Aorta (tissue), 5 donors: Measurements from ENCODE around the gene RANBP9. TPM values are rescaled to one million over a fixed set of nuclear protein-coding genes. Genes with fewer than 3 reads are reported as not detected.

ENCODE experiments used
- ATAC-seq: fragments of 200-7000 bp; cut with Tn5 transposase; one replicate; pipeline ENCODE4 v1.9.1; 2022; ENCODE audit warnings: moderate library complexity; ENCODE audit not compliant: low FRiP score
- DNase-seq, 2 donors: peaks; one replicate each; pipeline ENCODE4 v3.0.0-alpha.2; 2020
- H3K27ac ChIP-seq, 2 donors: one replicate each; pipeline ENCODE4 v1.5.1; 2013; ENCODE audit warnings: low read length in 2 of 2, mild to moderate bottlenecking in 2 of 2, moderate library complexity in 2 of 2, control low read depth in 1 of 2, inconsistent platforms in 1 of 2, low read depth in 1 of 2
- H3K27me3 ChIP-seq, 2 donors: one replicate each; pipeline ENCODE4 v1.6.1; 2013; ENCODE audit warnings: control low read depth in 1 of 2, low read length in 1 of 2, mild to moderate bottlenecking in 1 of 2, moderate library complexity in 1 of 2; ENCODE audit not compliant: insufficient read depth in 2 of 2, control insufficient read depth in 1 of 2
- H3K36me3 ChIP-seq, 2 donors: one replicate each; pipeline ENCODE4 v1.6.1; 2013; ENCODE audit warnings: control low read depth in 1 of 2, low read length in 1 of 2, mild to moderate bottlenecking in 1 of 2; ENCODE audit not compliant: insufficient read depth in 2 of 2, control insufficient read depth in 1 of 2
- H3K4me1 ChIP-seq, 2 donors: one replicate each; pipeline ENCODE4 v1.6.1; 2013; ENCODE audit warnings: low read length in 2 of 2, control low read depth in 1 of 2, mild to moderate bottlenecking in 1 of 2, moderate library complexity in 1 of 2; ENCODE audit not compliant: insufficient read depth in 2 of 2, control insufficient read depth in 1 of 2
- H3K4me3 ChIP-seq, 2 donors: one replicate each; pipeline ENCODE4 v1.5.1; 2013; ENCODE audit warnings: low read length in 2 of 2, control low read depth in 1 of 2, mild to moderate bottlenecking in 1 of 2
- H3K9me3 ChIP-seq: one replicate; pipeline ENCODE4 v1.6.1; 2013; ENCODE audit warnings: mild to moderate bottlenecking, low read length; ENCODE audit not compliant: control insufficient read depth
- WGBS, 2 donors: extraction: QIAGEN DNeasy Blood & Tissue Kit; methylation state at CpG; one replicate each; pipeline ENCODE4 v1.1.7; 2013; 5-methylcytosine and 5-hydroxymethylcytosine counted together
- intact Hi-C, 2 donors: fragments of 100-400 bp; cut with DNase I; formaldehyde crosslinking; loops; one replicate each; pipeline versions ENCODE4 v1.14.2 to v1.15.0; 2022
- polyA plus RNA-seq, 2 donors: library from polyadenylated mRNA; stranded (reverse); fragments of 200-250 nt; gene quantifications; one replicate each; pipeline ENCODE4 v1.2.3, GENCODE V29; 2013
- total RNA-seq, 2 donors: library from RNA; stranded (reverse); fragmentation: NEBNext Ultra II Directional; extraction: Animal tissue kit (Norgen Biotek cat#: 25700); gene quantifications; one replicate each; pipeline ENCODE4 v1.2.1, GENCODE V29; 2021
- donor health status: healthy with polysubstance abuse.
- donor health status: Bipolar disorder and iron deficiency.
- donor health status: DM: no; HTN: no; CAD: no.
- donor health status: DM: no; HTN: no; CAD: no.
- donor health status: DM: yes; HTN: yes; CAD: no.

RANBP9 gene
- total and polyA plus RNA-seq, 4 donors, result 29.2 to 64.5 (median 42.1) TPM

DNA sequence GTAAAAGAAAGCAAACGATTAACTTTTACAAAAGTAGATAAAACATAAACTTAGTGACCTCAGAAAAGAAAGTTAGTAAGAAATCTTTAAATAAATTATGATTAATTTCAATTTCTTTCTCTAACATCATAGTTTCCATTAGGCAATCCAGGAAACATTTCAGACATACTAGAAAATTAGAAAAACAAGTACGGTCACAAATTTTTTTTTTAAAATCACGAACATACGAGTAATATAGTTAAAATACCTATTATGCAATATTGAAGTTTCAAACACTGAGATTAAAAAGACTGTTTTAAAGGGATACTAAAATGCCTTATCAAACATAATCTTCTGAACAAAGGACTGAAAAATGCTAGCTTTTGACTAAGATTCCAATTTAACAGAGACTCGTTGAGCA, 70.3 kb downstream of the RANBP9 start:
- 5 to 7% methylated on average over 5 of the region's 5 CpGs for WGBS, 2 donors
- DNase-seq, result no peak
- intact Hi-C loops, result loop anchor here in 1 of 2 donors (10.0 kb wide), 1 partner anchor 53 kb away; no protein-coding TSS in a partner anchor
- Histone ChIP-seq H3K4me3 (no peak overlapping the region), H3K27ac (peak overlapping the region in 1 of 2 donors; percentile 76), H3K27me3 (no peaks in the 10 kb centered on the region), H3K9me3 (no peaks in the 10 kb centered on the region), H3K36me3 (no peaks in the 10 kb centered on the region), H3K4me1 (no peaks in the 10 kb centered on the region)
- ATAC-seq, result peak; percentile 48

GRCh38 chr6:13638626-13639025, 73.0 kb downstream of the RANBP9 start:
- DNase-seq, result no peak
- Histone ChIP-seq H3K27ac (no peak overlapping the region), H3K4me1 (no peaks in the 10 kb centered on the region), H3K9me3 (no peaks in the 10 kb centered on the region), H3K36me3 (no peaks in the 10 kb centered on the region), H3K27me3 (no peaks in the 10 kb centered on the region), H3K4me3 (no peak overlapping the region)
- intact Hi-C loops, result no loop called here
- no peak for ATAC-seq
- WGBS, 2 donors, result 86 to 89% methylated on average over 4 of the region's 4 CpGs

DNA sequence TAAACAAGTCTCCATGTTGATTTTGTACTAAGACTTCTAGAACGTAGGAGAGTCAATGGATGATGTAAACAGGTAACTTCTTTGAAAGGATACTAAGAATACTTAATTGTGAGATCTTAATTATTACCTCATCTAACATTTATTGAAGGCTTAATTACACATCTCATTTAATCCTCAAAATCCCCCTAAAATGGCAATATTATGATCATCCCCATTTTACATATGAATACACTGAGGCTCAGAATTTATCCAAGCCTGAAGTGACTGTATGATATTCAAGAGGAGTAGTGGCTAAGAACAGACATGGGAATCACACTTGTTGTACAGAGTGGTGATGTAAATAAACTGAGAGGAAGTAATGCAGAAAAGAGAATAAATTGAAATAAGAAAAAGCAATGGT, 73.6 kb downstream of the RANBP9 start:
- H3K4me3 ChIP-seq, result no peak overlapping the region
- no peak for DNase-seq
- 82 to 94% methylated on average over 1 of the region's 1 CpG for WGBS, 2 donors
- H3K27ac ChIP-seq, result no peak overlapping the region
- no peaks in the 10 kb centered on the region for H3K36me3 ChIP-seq
- intact Hi-C loops, result no loop called here
- no peaks in the 10 kb centered on the region for H3K4me1 ChIP-seq
- ATAC-seq, result no peak
- no peaks in the 10 kb centered on the region for H3K27me3 ChIP-seq
- no peaks in the 10 kb centered on the region for H3K9me3 ChIP-seq

- Histone ChIP-seq H3K9me3 (no peaks in the 10 kb centered on the region), H3K36me3 (no peaks in the 10 kb centered on the region), H3K27me3 (no peaks in the 10 kb centered on the region), H3K27ac (no peak overlapping the region), H3K4me3 (no peak overlapping the region), H3K4me1 (no peaks in the 10 kb centered on the region)
- intact Hi-C loops, result no loop called here
- ATAC-seq (no peak), DNase-seq (no peak)
- 89 to 92% methylated on average over 4 of the region's 4 CpGs for WGBS, 2 donors
Measured at GRCh38 chr6:13635948-13636658, 75.5 kb downstream of the RANBP9 start.

GRCh38 chr6:13633343-13633742, 78.3 kb downstream of the RANBP9 start:
- 95 to 98% methylated on average over 2 of the region's 2 CpGs for WGBS, 2 donors
- no peak overlapping the region for H3K27ac ChIP-seq
- no peak for DNase-seq
- H3K27me3 ChIP-seq, result no peaks in the 10 kb centered on the region
- no peaks in the 10 kb centered on the region for H3K36me3 ChIP-seq
- H3K9me3 ChIP-seq, result no peaks in the 10 kb centered on the region
- H3K4me1 ChIP-seq, result peaks cover 0 to 3% of the 10 kb centered on the region in 2 donors
- intact Hi-C loops, result loop anchor here in 1 of 2 donors (5.0 kb wide), 1 partner anchor 79 kb away; the partner anchor contains the start of gene RANBP9
- H3K4me3 ChIP-seq, result no peak overlapping the region
- ATAC-seq, result no peak

- no peak for ATAC-seq
- no peak overlapping the region for H3K27ac ChIP-seq
- 88 to 93% methylated on average over 1 of the region's 1 CpG for WGBS, 2 donors
- peaks cover 0 to 3% of the 10 kb centered on the region in 2 donors for H3K4me1 ChIP-seq
- no peak for DNase-seq
- intact Hi-C loops, result loop anchor here in 1 of 2 donors (5.0 kb wide), 1 partner anchor 82 kb away; the partner anchor contains the start of gene RANBP9
- H3K27me3 ChIP-seq, result no peaks in the 10 kb centered on the region
- peaks cover 0 to under 1% of the 10 kb centered on the region in 2 donors for H3K36me3 ChIP-seq
- H3K4me3 ChIP-seq, result no peak overlapping the region
- H3K9me3 ChIP-seq, result no peaks in the 10 kb centered on the region
Measured at GRCh38 chr6:13630499-13630898, 81.1 kb downstream of the RANBP9 start.

DNA sequence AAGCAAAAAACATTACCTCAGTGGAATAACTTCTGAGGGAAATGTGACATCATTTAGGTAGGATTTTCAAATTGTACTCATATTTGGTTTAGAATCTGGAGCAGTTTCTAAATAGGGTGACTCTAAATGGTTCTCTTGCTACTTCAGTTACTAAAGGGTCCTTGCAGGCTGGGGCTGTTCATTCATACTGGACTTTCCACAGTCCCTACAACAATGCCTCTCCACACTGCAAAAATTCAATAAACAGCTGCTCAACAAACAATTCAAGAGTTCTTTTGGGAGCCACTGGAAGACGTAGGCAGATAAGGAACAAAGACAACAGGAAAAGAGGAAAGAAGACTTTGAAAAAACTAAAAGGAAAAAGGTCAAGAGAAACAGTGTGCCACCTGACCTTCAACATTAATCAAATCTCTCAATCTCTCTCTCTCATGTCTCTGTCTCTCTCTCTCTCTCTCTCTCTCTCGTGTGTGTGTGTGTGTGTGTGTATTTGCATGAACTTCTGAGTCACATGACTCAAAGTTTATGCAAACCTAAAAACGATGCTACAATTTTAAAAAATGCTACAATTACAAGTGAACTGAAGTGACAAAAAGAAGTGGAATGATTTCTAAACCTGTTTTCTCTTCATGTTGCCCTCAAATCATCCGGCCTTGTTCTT, 82.0 kb downstream of the RANBP9 start:
- intact Hi-C loops, result loop anchor here in 1 of 2 donors (5.0 kb wide), 1 partner anchor 83 kb away; the partner anchor contains the start of gene RANBP9
- WGBS, 2 donors, result 62 to 63% methylated on average over 4 of the region's 4 CpGs
- ATAC-seq (no peak), DNase-seq (no peak)
- H3K4me3 ChIP-seq, result no peak overlapping the region
- no peaks in the 10 kb centered on the region for H3K27me3 ChIP-seq
- no peak overlapping the region for H3K27ac ChIP-seq
- peaks cover 0 to 3% of the 10 kb centered on the region in 2 donors for H3K4me1 ChIP-seq
- H3K9me3 ChIP-seq, result no peaks in the 10 kb centered on the region
- H3K36me3 ChIP-seq, result peaks cover 0 to 1% of the 10 kb centered on the region in 2 donors

DNA sequence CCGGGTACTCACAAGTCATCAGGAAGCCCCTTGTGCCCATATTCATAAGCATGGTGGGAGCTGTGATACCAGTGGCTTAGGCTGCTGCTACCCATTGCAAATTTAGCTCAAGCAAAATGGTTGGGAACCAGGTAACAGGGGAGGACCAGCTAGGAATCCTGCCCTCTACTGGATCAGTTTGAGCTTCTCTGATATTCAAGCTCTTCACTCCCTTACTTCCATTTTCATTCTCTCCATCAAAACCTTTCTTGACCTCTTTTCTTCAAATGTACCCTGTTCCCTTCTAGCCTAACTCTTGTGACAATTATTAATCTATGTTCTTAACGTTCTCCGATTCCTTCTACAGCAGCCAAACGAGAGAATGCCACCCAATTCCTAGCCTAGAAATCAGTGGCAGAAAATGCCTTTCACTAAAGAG, 86.8 kb downstream of the RANBP9 start:
- H3K27ac ChIP-seq, result no peak overlapping the region
- peaks cover 0 to under 1% of the 10 kb centered on the region in 2 donors for H3K4me1 ChIP-seq
- H3K4me3 ChIP-seq, result no peak overlapping the region
- 58 to 60% methylated on average over 4 of the region's 4 CpGs for WGBS, 2 donors
- no peaks in the 10 kb centered on the region for H3K27me3 ChIP-seq
- no peaks in the 10 kb centered on the region for H3K9me3 ChIP-seq
- peaks cover 0 to 4% of the 10 kb centered on the region in 2 donors for H3K36me3 ChIP-seq
- no peak for ATAC-seq
- intact Hi-C loops, result no loop called here
- no peak for DNase-seq
